IMR-90 (cell line): ENCODE results near the gene SPRYD7. TPM values are rescaled to one million over a fixed set of nuclear protein-coding genes. Genes with fewer than 3 reads are reported as not detected.

Source experiments
- ATAC-seq: fragments of 200-7000 bp; cut with Tn5 transposase; 2 replicates; pipeline ENCODE4 v1.9.1; 2020; ENCODE audit warnings: low read depth, mild to moderate bottlenecking, moderate library complexity
- BruUV-seq: library from RNA; stranded (reverse); fragments of 400-500 nt; replicated peaks from 2 replicates; lab custom pipeline; 2021; lab: Mats Ljungman, UMichigan
- CTCF ChIA-PET: fragments of 300-600 bp; formaldehyde crosslinking; extraction: SDS; loops from one replicate; lab custom pipeline; 2021; ENCODE audit warnings: antibody characterized with exemption; lab: Yijun Ruan, JAX
- POLR2A ChIA-PET: fragments of 300-600 bp; sonication (Branson Sonifier 250); formaldehyde crosslinking; loops from one replicate; lab custom pipeline; 2022; ENCODE audit warnings: antibody characterized with exemption; ENCODE audit not compliant: unreplicated experiment; lab: Charles Lee
- DNase-seq: peaks from one replicate; pipeline ENCODE4 v3.0.0; 2013
- H2AFZ ChIP-seq: replicated peaks from 2 replicates; pipeline ENCODE3; 2013; ENCODE audit warnings: low read length, mild to moderate bottlenecking; ENCODE audit not compliant: poor library complexity
- H2AK5ac ChIP-seq: 2 replicates; pipeline ENCODE4 v1.6.1; 2013; ENCODE audit warnings: low read depth, low read length, inconsistent platforms
- H2AK9ac ChIP-seq: replicated peaks from 2 replicates; pipeline ENCODE3; 2013; ENCODE audit warnings: mild to moderate bottlenecking, low read depth, low read length, moderate library complexity; ENCODE audit not compliant: poor library complexity
- H2BK120ac ChIP-seq: 2 replicates; pipeline ENCODE4 v1.6.1; 2013; ENCODE audit warnings: low read depth, low read length, inconsistent platforms
- H2BK15ac ChIP-seq: 3 replicates; pipeline ENCODE4 v1.6.1; 2013; ENCODE audit warnings: low read depth, low read length, inconsistent platforms
- H2BK20ac ChIP-seq: 2 replicates; pipeline ENCODE4 v1.6.1; 2013; ENCODE audit warnings: low read depth, mild to moderate bottlenecking, inconsistent platforms, low read length, moderate library complexity
- H2BK5ac ChIP-seq: 2 replicates; pipeline ENCODE4 v1.6.1; 2013; ENCODE audit warnings: mild to moderate bottlenecking, low read depth, low read length, inconsistent platforms; ENCODE audit not compliant: poor library complexity, severe bottlenecking
- H3K14ac ChIP-seq: replicated peaks from 2 replicates; pipeline ENCODE4 v1.6.1; 2013; ENCODE audit warnings: low read depth, low read length, inconsistent platforms
- H3K18ac ChIP-seq: 2 replicates; pipeline ENCODE4 v1.6.1; 2013; ENCODE audit warnings: low read depth, low read length, control low read depth
- H3K23ac ChIP-seq: 2 replicates; pipeline ENCODE4 v1.6.1; 2013; ENCODE audit warnings: low read depth, low read length, inconsistent platforms
- H3K27ac ChIP-seq: 2 replicates; pipeline ENCODE4 v1.5.1; 2013; ENCODE audit warnings: mild to moderate bottlenecking, control low read depth, low read length; ENCODE audit not compliant: insufficient read depth
- H3K27me3 ChIP-seq: 2 replicates; pipeline ENCODE4 v1.6.1; 2013; ENCODE audit warnings: low read length; ENCODE audit not compliant: control insufficient read depth, insufficient read depth
- H3K36me3 ChIP-seq: 2 replicates; pipeline ENCODE4 v1.6.1; 2013; ENCODE audit warnings: low read length, mixed read lengths; ENCODE audit not compliant: control insufficient read depth, insufficient read depth
- H3K4ac ChIP-seq: 2 replicates; pipeline ENCODE4 v1.6.1; 2013; ENCODE audit warnings: low read depth, low read length, inconsistent platforms
- H3K4me1 ChIP-seq: 2 replicates; pipeline ENCODE4 v1.6.1; 2013; ENCODE audit warnings: low read length, mixed read lengths; ENCODE audit not compliant: control insufficient read depth, insufficient read depth
- H3K4me2 ChIP-seq: 2 replicates; pipeline ENCODE4 v1.6.1; 2013; ENCODE audit warnings: low read depth, mild to moderate bottlenecking, control low read depth, low read length, moderate library complexity
- H3K4me3 ChIP-seq: 2 replicates; pipeline ENCODE4 v1.5.1; 2013; ENCODE audit warnings: low read depth, mild to moderate bottlenecking, control low read depth, low read length, moderate library complexity; ENCODE audit not compliant: insufficient read depth
- H3K56ac ChIP-seq: 2 replicates; pipeline ENCODE4 v1.6.1; 2013; ENCODE audit warnings: low read length, inconsistent platforms; ENCODE audit not compliant: insufficient read depth; ENCODE audit errors: extremely low read depth
- H3K79me1 ChIP-seq, 2 experiments: 2 replicates each; pipeline ENCODE4 v1.6.1; 2013; ENCODE audit warnings: low read length in 2 of 2, inconsistent platforms in 1 of 2, low read depth in 1 of 2
- H3K9ac ChIP-seq: 2 replicates; pipeline ENCODE4 v1.6.1; 2013; ENCODE audit warnings: low read depth, low read length, control low read depth
- H3K9me1 ChIP-seq: 2 replicates; pipeline ENCODE4 v1.6.1; 2013; ENCODE audit warnings: low read length, inconsistent platforms; ENCODE audit not compliant: insufficient read depth
- H3K9me3 ChIP-seq: 2 replicates; pipeline ENCODE4 v1.6.1; 2013; ENCODE audit warnings: low read length; ENCODE audit not compliant: control insufficient read depth, insufficient read depth
- H4K20me1 ChIP-seq: 2 replicates; pipeline ENCODE4 v1.6.1; 2013; ENCODE audit warnings: low read length, inconsistent platforms; ENCODE audit not compliant: insufficient read depth
- H4K5ac ChIP-seq: 2 replicates; pipeline ENCODE4 v1.6.1; 2013; ENCODE audit warnings: mild to moderate bottlenecking, low read depth, low read length, control low read depth
- H4K8ac ChIP-seq, 2 experiments: 2 replicates each; pipeline ENCODE4 v1.6.1; 2013; ENCODE audit warnings: low read depth in 2 of 2, low read length in 2 of 2, control low read depth in 1 of 2, inconsistent platforms in 1 of 2
- H4K91ac ChIP-seq: 2 replicates; pipeline ENCODE4 v1.6.1; 2013; ENCODE audit warnings: low read depth, low read length, inconsistent platforms; ENCODE audit not compliant: insufficient read depth
- BHLHE40 ChIP-seq: fragments of 150-350 bp; IDR thresholded peaks from 2 replicates; pipeline ENCODE4 v1.6.1; 2016; ENCODE audit warnings: mild to moderate bottlenecking, low read depth, low read length
- CHD1 ChIP-seq: IDR thresholded peaks from 2 replicates; pipeline ENCODE4 v1.6.1; 2012; ENCODE audit warnings: low read depth, low read length, improper control_type of control experiment
- FOS ChIP-seq: fragments of 150-350 bp; IDR thresholded peaks from 2 replicates; pipeline ENCODE4 v1.6.1; 2016; ENCODE audit warnings: low read depth, low read length
- MAZ ChIP-seq: IDR thresholded peaks from 2 replicates; pipeline ENCODE4 v1.6.1; 2012; ENCODE audit warnings: low read depth, mild to moderate bottlenecking, low read length, improper control_type of control experiment, moderate library complexity, borderline replicate concordance
- MXI1 ChIP-seq: IDR thresholded peaks from 2 replicates; pipeline ENCODE4 v1.6.1; 2012; ENCODE audit warnings: low read depth, mild to moderate bottlenecking, low read length, moderate library complexity, borderline replicate concordance
- NFE2L2 ChIP-seq: fragments of 150-350 bp; IDR thresholded peaks from 2 replicates; pipeline ENCODE4 v1.6.1; 2016; ENCODE audit warnings: low read depth, mild to moderate bottlenecking, low read length
- POLR2A ChIP-seq: IDR thresholded peaks from 2 replicates; pipeline ENCODE4 v1.6.1; 2012; ENCODE audit warnings: mild to moderate bottlenecking, low read depth, low read length
- RAD21 ChIP-seq: IDR thresholded peaks from 2 replicates; pipeline ENCODE4 v1.6.1; 2012; ENCODE audit warnings: low read length, improper control_type of control experiment
- RCOR1 ChIP-seq: IDR thresholded peaks from 2 replicates; pipeline ENCODE4 v1.6.1; 2012; ENCODE audit warnings: mild to moderate bottlenecking, low read length, improper control_type of control experiment; ENCODE audit not compliant: insufficient replicate concordance
- RFX5 ChIP-seq: IDR thresholded peaks from 2 replicates; pipeline ENCODE4 v1.8.0; 2012; ENCODE audit warnings: low read depth, mild to moderate bottlenecking, low read length, moderate library complexity
- SMC3 ChIP-seq: fragments of 150-350 bp; IDR thresholded peaks from 2 replicates; pipeline ENCODE4 v1.6.1; 2016; ENCODE audit warnings: low read depth, mild to moderate bottlenecking, antibody characterized with exemption, low read length, moderate library complexity
- WGBS, 2 experiments: methylation state at CpG; one replicate each; pipeline versions ENCODE4 v1.1.5 to v1.1.7; 2013; ENCODE audit warnings: missing lambda C conversion rate in 2 of 2; ENCODE audit not compliant: insufficient read length in 1 of 2; ENCODE audit errors: extremely low coverage in 2 of 2; 5-methylcytosine and 5-hydroxymethylcytosine counted together
- dilution Hi-C: fragments of 300-500 bp; cut with HindIII; formaldehyde crosslinking; loops from one replicate; pipeline ENCODE4 v1.14.3; 2018; ENCODE audit warnings: low sequenced_read_pairs; ENCODE audit not compliant: unreplicated experiment
- in situ Hi-C: fragments of 300-500 bp; cut with MboI; formaldehyde crosslinking; loops from 3 replicates; pipeline ENCODE4 v1.14.3; 2019; ENCODE audit warnings: low sequenced_read_pairs, inconsistent platforms, mixed read lengths
- intact Hi-C: fragments of 100-400 bp; cut with micrococcal nuclease; formaldehyde crosslinking; loops from 2 replicates; pipeline ENCODE4 v1.10.0; 2022
- polyA plus RNA-seq, 3 experiments: library from polyadenylated mRNA; depleted of rRNA; stranded (reverse); fragments of >200 nt; gene quantifications; 2 replicates each; pipeline ENCODE4 v1.2.3, GENCODE V29; 2012; ENCODE audit warnings: low replicate concordance in 1 of 3
- total RNA-seq: library from RNA; depleted of rRNA; stranded (reverse); fragments of >200 nt; gene quantifications from 2 replicates; pipeline ENCODE4 v1.2.3, GENCODE V29; 2012
- TF ChIP-seq, protein P1 (sequence below): conservative IDR thresholded peaks from 2 replicates; pipeline ENCODE4 v1.5.1; 2012; ENCODE audit warnings: mild to moderate bottlenecking, low read depth, low read length, improper control_type of control experiment
- TF ChIP-seq, protein P2 (sequence below): fragments of 150-350 bp; IDR thresholded peaks from 2 replicates; pipeline ENCODE4 v1.6.1; 2016; ENCODE audit warnings: low read depth, mild to moderate bottlenecking, low read length, moderate library complexity, borderline replicate concordance

Gene SPRYD7
- total and polyA plus RNA-seq, 2 of the 4 experiments (the other 2 are of a cell fraction), result 5.6 to 20.2 TPM

DNA sequence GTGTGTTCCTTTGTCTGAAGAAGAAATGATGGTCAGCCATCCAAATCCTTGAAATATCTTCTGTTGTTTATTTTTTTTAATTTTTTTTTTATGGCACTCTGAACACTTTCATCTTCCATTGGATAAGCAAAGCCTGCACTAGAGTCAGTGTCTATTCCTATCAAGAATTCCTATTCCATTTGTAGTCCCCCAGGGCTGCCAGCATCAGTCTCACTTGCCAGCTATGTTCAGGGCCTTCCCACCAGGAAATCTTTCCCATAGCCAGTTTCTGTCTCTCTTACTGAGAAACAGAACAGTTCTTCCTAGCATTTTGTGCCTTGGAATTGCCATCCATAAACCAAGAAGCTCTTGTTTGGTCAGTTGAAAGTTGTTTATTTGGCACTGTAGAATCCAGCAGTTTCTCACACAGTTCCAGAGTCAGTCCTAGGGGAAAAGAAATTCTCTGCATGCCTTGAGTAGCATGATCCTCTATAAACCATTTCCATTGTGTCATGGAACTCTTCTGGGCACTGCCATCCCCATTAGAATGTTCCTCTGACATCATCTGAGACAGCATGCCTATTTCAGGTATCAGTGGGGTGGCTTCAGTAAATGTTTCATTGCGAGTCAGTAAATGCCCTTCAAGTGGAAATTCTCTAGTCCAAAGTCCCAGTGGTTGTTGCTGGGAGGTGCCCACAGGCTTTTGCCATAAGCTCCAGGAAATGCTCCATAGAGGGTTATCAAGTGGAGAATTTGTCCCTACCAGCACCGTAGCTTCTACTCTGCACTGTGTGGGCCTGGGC lies 18.7 kb upstream of the SPRYD7 start (continued):
- TF ChIP-seq CHD1, result no peak

DNA sequence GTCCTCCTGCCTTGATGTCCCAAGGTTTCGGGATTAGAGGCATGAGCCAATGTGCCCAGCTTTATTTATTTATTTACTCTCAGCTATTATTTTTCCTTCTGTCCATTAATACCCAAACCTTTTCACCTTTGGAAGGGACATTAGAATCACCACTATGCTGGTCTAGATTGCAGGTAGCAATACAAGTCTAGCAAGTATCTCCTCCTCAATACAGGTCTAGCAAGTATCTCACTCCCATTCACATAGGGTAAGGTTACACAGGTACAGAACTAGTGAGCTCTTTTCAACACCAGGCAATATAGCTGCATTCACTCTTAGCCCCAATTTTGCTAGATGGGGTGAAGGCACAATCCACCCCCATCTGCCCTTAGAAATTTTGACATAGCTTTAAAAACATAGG lies 17.4 kb upstream of the SPRYD7 start:
- CTCF ChIA-PET, result no interaction called here
- Histone ChIP-seq H2BK15ac (no peak overlapping the region), H3K18ac (no peak overlapping the region), H2BK5ac (no peak overlapping the region), H2BK120ac (no peak overlapping the region), H3K36me3 (0 out of 2 replicates have a peak, but pooled peaks cover 1% of the 10 kb centered on the region), H3K4me2 (no peak overlapping the region), H2AK9ac (no peak overlapping the region), H4K8ac (no peak overlapping the region), H3K9me3 (no peaks in the 10 kb centered on the region), H3K9me1 (peaks cover 4% of the 10 kb centered on the region; the same call in 1 of the 2 replicates), H2AK5ac (no peak overlapping the region), H2AFZ (no peak overlapping the region), H3K9ac (no peak overlapping the region), H3K14ac (no peak overlapping the region), H4K20me1 (no peaks in the 10 kb centered on the region), H3K27ac (no peak overlapping the region), H3K4me3 (no peak overlapping the region), H3K79me1 (no peaks in the 10 kb centered on the region), H3K56ac (no peak overlapping the region), H3K4me1 (peaks cover 6% of the 10 kb centered on the region; the same call in 1 of the 2 replicates), H2BK20ac (no peak overlapping the region), H3K4ac (no peak overlapping the region), H4K91ac (no peak overlapping the region), H3K23ac (no peak overlapping the region), H3K27me3 (no peaks in the 10 kb centered on the region), H4K5ac (no peak overlapping the region)
- no CpG with 5 or more reads among the region's 1 CpG for WGBS, 2 experiments
- DNase-seq, result no peak
- intact Hi-C loops, result no loop called here
- BruUV-seq, result no TSS peak
- dilution Hi-C loops, result no loop called here
- in situ Hi-C loops, result no loop called here
- ATAC-seq, result no peak
- POLR2A ChIA-PET, result interaction anchor here (0.6 kb wide), 1 partner anchor 17 kb away, joined by 5 read pairs; the partner anchor contains the start of gene SPRYD7
- TF ChIP-seq BHLHE40 (no peak), RCOR1 (no peak), POLR2A (no peak), RAD21 (no peak), NFE2L2 (no peak), MXI1 (no peak), FOS (no peak), RFX5 (no peak), CHD1 (no peak), SMC3 (no peak), MAZ (no peak)
- TF ChIP-seq, protein P1, sequence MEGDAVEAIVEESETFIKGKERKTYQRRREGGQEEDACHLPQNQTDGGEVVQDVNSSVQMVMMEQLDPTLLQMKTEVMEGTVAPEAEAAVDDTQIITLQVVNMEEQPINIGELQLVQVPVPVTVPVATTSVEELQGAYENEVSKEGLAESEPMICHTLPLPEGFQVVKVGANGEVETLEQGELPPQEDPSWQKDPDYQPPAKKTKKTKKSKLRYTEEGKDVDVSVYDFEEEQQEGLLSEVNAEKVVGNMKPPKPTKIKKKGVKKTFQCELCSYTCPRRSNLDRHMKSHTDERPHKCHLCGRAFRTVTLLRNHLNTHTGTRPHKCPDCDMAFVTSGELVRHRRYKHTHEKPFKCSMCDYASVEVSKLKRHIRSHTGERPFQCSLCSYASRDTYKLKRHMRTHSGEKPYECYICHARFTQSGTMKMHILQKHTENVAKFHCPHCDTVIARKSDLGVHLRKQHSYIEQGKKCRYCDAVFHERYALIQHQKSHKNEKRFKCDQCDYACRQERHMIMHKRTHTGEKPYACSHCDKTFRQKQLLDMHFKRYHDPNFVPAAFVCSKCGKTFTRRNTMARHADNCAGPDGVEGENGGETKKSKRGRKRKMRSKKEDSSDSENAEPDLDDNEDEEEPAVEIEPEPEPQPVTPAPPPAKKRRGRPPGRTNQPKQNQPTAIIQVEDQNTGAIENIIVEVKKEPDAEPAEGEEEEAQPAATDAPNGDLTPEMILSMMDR, result no peak
- TF ChIP-seq, protein P2, sequence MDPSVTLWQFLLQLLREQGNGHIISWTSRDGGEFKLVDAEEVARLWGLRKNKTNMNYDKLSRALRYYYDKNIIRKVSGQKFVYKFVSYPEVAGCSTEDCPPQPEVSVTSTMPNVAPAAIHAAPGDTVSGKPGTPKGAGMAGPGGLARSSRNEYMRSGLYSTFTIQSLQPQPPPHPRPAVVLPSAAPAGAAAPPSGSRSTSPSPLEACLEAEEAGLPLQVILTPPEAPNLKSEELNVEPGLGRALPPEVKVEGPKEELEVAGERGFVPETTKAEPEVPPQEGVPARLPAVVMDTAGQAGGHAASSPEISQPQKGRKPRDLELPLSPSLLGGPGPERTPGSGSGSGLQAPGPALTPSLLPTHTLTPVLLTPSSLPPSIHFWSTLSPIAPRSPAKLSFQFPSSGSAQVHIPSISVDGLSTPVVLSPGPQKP, result no peak
